AG10803 (cell line): ENCODE data around the gene DSCAML1.
A peak's percentile ranks its signal among the peaks of the same experiment; 100 is the strongest.
"Not testable (repeated sequence)": the region's sequence is repeated elsewhere in the genome, so short reads cannot be mapped to it uniquely, and the experiment has no call there.

ENCODE experiments used
- DNase-seq: peaks from one replicate; pipeline ENCODE4 v3.0.0; 2010; ENCODE audit warnings: low read depth
- H3K4me3 ChIP-seq: 2 replicates; pipeline ENCODE4 v1.5.1; 2011; ENCODE audit warnings: mild to moderate bottlenecking, low read length, control low read depth
- CTCF ChIP-seq: conservative IDR thresholded peaks from 2 replicates; pipeline ENCODE4 v1.5.1; 2011; ENCODE audit warnings: mild to moderate bottlenecking, low read length, control low read depth, inconsistent platforms

The DSCAML1 gene

GRCh38 chr11:117816846-117817367 is 19.9 kb upstream of the DSCAML1 start:
- H3K4me3 ChIP-seq: no peak overlapping the region
- DNase-seq: no peak
- TF ChIP-seq CTCF: no peak

DNA sequence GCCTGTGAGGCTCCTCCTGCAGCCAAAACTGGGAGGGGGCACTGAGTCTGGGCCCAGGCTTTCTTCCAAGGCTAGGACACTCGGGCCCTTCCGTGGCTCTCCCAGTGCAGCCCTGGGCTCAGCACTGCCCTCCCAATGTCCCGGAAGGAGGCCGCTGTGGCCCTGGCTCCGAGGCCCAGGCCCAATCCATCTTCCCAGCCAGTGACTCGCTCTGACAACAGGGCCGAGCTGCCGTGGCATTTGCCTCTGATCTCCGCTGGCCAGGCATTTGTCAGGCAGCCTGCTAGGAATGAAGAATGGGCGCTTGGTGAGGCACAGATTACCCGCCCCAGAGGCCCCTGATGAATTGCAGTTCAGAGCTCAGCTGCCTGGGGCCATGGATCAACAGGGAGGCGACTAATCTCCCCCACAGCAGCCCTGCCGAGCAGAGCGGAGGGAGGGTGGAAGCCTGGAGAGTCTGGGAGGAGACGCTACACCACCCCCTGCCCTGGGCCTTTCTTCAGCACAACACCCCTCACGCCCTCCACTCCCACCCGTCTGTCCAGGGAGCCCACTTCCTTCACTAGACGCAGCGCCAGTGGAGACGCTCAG is 19.2 kb upstream of the DSCAML1 start:
- no peak overlapping the region for H3K4me3 ChIP-seq
- DNase-seq: peak; percentile 56
- TF ChIP-seq CTCF: no peak

GRCh38 chr11:117815262-117815803 is 18.3 kb upstream of the DSCAML1 start:
- H3K4me3 ChIP-seq: no peak overlapping the region
- no peak for DNase-seq
- TF ChIP-seq CTCF: no peak

DNA sequence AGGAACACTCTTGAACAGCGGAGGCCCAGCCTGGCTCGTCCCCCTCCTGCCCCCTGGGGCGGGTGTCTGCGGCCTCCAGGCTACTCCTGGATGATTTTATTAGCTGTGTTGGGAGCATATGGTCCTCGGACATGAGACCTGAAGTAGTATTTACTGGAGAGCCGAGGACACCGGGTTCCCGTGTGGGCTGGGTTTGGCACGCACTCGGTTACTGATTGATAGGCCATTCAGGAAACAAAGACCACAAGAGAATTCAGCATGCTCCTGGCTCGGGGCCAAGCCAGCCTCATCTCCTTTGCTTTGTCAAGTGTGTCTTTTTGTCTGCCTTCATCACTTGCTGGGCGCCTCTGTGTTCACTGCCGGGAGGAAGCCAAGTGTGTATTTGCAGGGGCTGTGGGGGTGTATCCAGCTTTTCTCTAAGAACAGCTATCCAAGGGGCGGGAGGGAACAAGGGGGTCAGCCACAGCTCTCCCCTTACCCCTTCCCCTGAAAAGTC is 17.8 kb upstream of the DSCAML1 start:
- no peak for DNase-seq
- TF ChIP-seq CTCF: no peak
- H3K4me3 ChIP-seq: no peak overlapping the region

DNA sequence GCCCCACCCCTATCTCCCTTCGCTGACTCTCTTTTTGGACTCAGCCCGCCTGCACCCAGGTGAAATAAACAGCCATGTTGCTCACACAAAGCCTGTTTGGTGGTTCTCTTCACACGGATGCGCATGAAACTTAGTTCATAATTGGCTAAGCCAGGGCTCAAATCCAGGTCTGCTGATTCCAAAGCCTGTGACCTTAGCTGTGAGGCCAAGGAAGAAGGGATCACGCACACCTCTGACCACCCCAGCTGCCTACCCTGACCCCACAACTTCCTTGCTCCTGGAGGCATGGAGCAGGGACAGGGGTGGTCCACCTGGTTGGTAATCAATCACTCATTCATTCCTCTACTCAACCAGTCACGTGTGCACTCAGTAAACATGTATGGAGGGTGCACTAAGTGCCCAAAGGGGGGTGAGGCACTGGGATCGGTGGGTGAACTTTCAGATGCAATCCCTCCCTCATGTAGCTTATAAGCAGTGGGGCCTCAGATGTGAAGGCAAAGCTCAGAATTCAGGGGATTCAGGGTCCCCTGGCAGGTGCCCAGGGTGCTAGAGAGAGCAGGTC is 17.3 kb upstream of the DSCAML1 start:
- no peak overlapping the region for H3K4me3 ChIP-seq
- TF ChIP-seq CTCF: no peak
- no peak for DNase-seq

DNA sequence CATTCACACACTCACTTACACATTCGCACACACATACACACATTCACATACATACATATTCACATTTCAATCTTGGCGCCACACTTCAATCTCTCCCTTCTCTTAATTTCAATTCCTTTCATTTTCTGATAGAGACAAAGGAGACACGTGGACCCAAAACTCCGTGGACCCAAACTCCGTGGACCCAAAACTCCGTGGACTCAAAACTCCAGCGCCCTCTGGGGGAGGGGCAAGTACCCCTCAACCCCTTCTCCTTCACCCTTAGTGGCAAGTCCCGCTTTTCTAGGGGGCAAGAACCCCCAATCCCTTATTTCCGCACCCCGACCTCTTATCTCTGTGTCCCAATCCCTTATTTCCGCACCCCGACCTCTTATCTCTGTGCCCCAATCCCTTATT is 13.0 kb upstream of the DSCAML1 start:
- DNase-seq, H3K4me3 ChIP-seq: not testable (repeated sequence)

GRCh38 chr11:117809236-117810055 is 12.4 kb upstream of the DSCAML1 start:
- peak; percentile 40 for DNase-seq
- peak; percentile 52 for TF ChIP-seq CTCF
- H3K4me3 ChIP-seq: no peak overlapping the region
